ENCODE results near the gene IL18RAP.

The IL18RAP gene

DNA sequence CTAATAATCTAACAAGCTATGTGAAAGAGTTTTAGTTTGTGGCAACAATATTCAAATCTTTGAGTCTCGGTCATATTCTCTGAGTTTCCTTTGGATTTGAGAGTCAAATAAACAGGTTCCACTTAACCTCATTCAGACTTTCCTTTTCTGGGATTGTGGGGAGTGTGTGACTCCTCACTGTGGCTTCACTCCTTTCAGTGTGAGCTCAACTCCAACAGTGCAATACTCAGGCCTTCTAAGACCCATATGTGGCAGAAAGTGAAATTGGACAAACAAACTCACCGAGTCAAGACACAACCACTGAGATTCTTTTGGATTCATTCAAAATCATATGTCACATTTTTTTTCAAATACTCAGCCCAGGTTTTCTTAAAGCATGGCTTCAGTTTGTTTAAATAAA, 75.5 kb downstream of the IL18RAP start:
- FAIRE-seq (no peak), DNase-seq (ENCODE audit: low spot score) (no peak)

GRCh38 chr2:102499558-102499957, 76.6 kb downstream of the IL18RAP start:
- FAIRE-seq (no peak), DNase-seq (ENCODE audit: low spot score) (no peak)
